Measurements from ENCODE around the gene OPHN1. TPM values are rescaled to one million over a fixed set of nuclear protein-coding genes. Genes with fewer than 3 reads are reported as not detected.

OPHN1 gene
- total RNA-seq, 2 donors from 2014 or later = 2.5 to 4.3 TPM

- H3K27ac ChIP-seq = no peak overlapping the region
- no peaks in the 10 kb centered on the region for H3K9me3 ChIP-seq
- peaks cover 0 to 5% of the 10 kb centered on the region in 2 donors for H3K27me3 ChIP-seq
- H3K4me1 ChIP-seq = no peaks in the 10 kb centered on the region
- H3K36me3 ChIP-seq = no peaks in the 10 kb centered on the region
- TF ChIP-seq, protein P1, sequence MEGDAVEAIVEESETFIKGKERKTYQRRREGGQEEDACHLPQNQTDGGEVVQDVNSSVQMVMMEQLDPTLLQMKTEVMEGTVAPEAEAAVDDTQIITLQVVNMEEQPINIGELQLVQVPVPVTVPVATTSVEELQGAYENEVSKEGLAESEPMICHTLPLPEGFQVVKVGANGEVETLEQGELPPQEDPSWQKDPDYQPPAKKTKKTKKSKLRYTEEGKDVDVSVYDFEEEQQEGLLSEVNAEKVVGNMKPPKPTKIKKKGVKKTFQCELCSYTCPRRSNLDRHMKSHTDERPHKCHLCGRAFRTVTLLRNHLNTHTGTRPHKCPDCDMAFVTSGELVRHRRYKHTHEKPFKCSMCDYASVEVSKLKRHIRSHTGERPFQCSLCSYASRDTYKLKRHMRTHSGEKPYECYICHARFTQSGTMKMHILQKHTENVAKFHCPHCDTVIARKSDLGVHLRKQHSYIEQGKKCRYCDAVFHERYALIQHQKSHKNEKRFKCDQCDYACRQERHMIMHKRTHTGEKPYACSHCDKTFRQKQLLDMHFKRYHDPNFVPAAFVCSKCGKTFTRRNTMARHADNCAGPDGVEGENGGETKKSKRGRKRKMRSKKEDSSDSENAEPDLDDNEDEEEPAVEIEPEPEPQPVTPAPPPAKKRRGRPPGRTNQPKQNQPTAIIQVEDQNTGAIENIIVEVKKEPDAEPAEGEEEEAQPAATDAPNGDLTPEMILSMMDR (IDR thresholded peaks at IDR 0.05) = no peak
- H3K4me3 ChIP-seq = no peak overlapping the region
- DNase-seq (ENCODE audit: low spot score) = no peak
Observed at GRCh38 chrX:68203646-68204045, 229.6 kb downstream of the OPHN1 start.

DNA sequence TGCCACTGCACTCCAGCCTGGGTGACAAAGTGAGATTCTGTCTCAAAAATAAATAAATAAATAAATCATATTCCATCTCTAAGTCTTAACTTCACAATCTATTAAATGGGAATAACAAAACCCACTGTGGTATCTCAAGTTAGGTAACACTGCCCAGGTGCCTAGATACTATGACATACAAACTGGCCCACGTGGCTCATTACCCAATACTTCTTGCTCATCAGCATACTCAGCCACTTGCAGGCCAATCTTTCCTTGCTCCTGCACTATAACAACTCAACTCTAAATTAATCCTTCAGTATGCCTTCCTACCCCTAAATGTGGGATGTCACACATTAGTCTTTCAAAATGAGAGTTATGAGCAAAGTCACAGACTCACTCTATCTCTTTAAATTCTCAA is 230.1 kb downstream of the OPHN1 start:
- H3K27me3 ChIP-seq = peaks cover 0 to 5% of the 10 kb centered on the region in 2 donors
- TF ChIP-seq, protein P1 (IDR thresholded peaks at IDR 0.05) = no peak

GRCh38 chrX:68199062-68199848 is 234.0 kb downstream of the OPHN1 start:
- TF ChIP-seq, protein P1 (IDR thresholded peaks at IDR 0.05) = no peak
- H3K9me3 ChIP-seq = no peaks in the 10 kb centered on the region
- no peaks in the 10 kb centered on the region for H3K36me3 ChIP-seq
- no peak overlapping the region for H3K27ac ChIP-seq
- DNase-seq (ENCODE audit: low spot score) = no peak
- H3K4me1 ChIP-seq = no peaks in the 10 kb centered on the region
- peaks cover 0 to 5% of the 10 kb centered on the region in 2 donors for H3K27me3 ChIP-seq
- no peak overlapping the region for H3K4me3 ChIP-seq

More for the DNA sequence above, 230.1 kb downstream of the OPHN1 start:
- Histone ChIP-seq H3K9me3 (no peaks in the 10 kb centered on the region), H3K27ac (no peak overlapping the region), H3K4me3 (no peak overlapping the region), H3K36me3 (no peaks in the 10 kb centered on the region), H3K4me1 (no peaks in the 10 kb centered on the region)
- no peak for DNase-seq (ENCODE audit: low spot score)

- DNase-seq (ENCODE audit: low spot score) = no peak
- Histone ChIP-seq H3K27me3 (peaks cover 0 to 5% of the 10 kb centered on the region in 2 donors), H3K4me1 (no peaks in the 10 kb centered on the region), H3K27ac (no peak overlapping the region), H3K36me3 (no peaks in the 10 kb centered on the region), H3K9me3 (no peaks in the 10 kb centered on the region), H3K4me3 (no peak overlapping the region)
- TF ChIP-seq, protein P1 (IDR thresholded peaks at IDR 0.05) = peak; percentile 56 to 76
Observed at GRCh38 chrX:68196939-68197791, 236.1 kb downstream of the OPHN1 start.

GRCh38 chrX:68195561-68195960 is 237.7 kb downstream of the OPHN1 start:
- H3K36me3 ChIP-seq = no peaks in the 10 kb centered on the region
- DNase-seq (ENCODE audit: low spot score) = no peak
- TF ChIP-seq, protein P1 (IDR thresholded peaks at IDR 0.05) = no peak
- H3K9me3 ChIP-seq = no peaks in the 10 kb centered on the region
- peaks cover 0 to 5% of the 10 kb centered on the region in 2 donors for H3K27me3 ChIP-seq
- H3K4me3 ChIP-seq = no peak overlapping the region
- no peaks in the 10 kb centered on the region for H3K4me1 ChIP-seq
- no peak overlapping the region for H3K27ac ChIP-seq
